K562 (cell line): ENCODE measurements around the gene KLHL18. TPM values are rescaled to one million over a fixed set of nuclear protein-coding genes. Genes with fewer than 3 reads are reported as not detected.

Experiments
- AFF1 ChIP-seq, 2 experiments: fragments of 450-650 bp; IDR thresholded peaks; 2 replicates each; pipeline ENCODE4 v1.6.1; 2018; ENCODE audit warnings: mild to moderate bottlenecking in 2 of 2, low read depth in 1 of 2; ENCODE audit not compliant: partially characterized antibody in 2 of 2
- BACH1 ChIP-seq: fragments of 200-800 bp; sonication (Bioruptor generic); IDR thresholded peaks from 2 replicates; pipeline ENCODE4 v1.6.1; 2016; ENCODE audit warnings: missing genetic modification characterization, missing compliant biosample characterization
- CXXC5 ChIP-seq: fragments of 250-450 bp; sonication (Bioruptor Pico); IDR thresholded peaks from 2 replicates; pipeline ENCODE4 v1.8.0; 2022; ENCODE audit warnings: inconsistent platforms, mild to moderate bottlenecking, moderate library complexity
- DACH1 ChIP-seq: fragments of 450-650 bp; IDR thresholded peaks from 2 replicates; pipeline ENCODE4 v1.6.1; 2018; ENCODE audit not compliant: partially characterized antibody
- FOXK2 ChIP-seq, 2 experiments: fragments of 450-650 bp; IDR thresholded peaks in 1 of 2; conservative IDR thresholded peaks in 1 of 2; 2 replicates each; pipeline ENCODE4 v1.6.1; 2016; ENCODE audit warnings: low read depth in 2 of 2, mild to moderate bottlenecking in 1 of 2
- HES1 ChIP-seq: fragments of 450-650 bp; IDR thresholded peaks from 2 replicates; pipeline ENCODE4 v1.6.1; 2016; ENCODE audit warnings: low read depth, mild to moderate bottlenecking, moderate library complexity
- KAT7 ChIP-seq: sonication (generic); formaldehyde crosslinking; IDR thresholded peaks from 2 replicates; pipeline ENCODE4 v1.8.0; 2022; ENCODE audit warnings: missing genetic modification reagents, mild to moderate bottlenecking, borderline replicate concordance
- MAFK ChIP-seq: IDR thresholded peaks from 2 replicates; pipeline ENCODE4 v1.6.1; 2011; ENCODE audit warnings: low read length, improper control_type of control experiment
- PTRF ChIP-seq: fragments of 450-650 bp; IDR thresholded peaks from 2 replicates; pipeline ENCODE4 v1.6.1; 2016; ENCODE audit warnings: mild to moderate bottlenecking, missing genetic modification characterization, missing compliant biosample characterization
- RBM25 ChIP-seq: fragments of 200-400 bp; formaldehyde crosslinking; IDR thresholded peaks from 2 replicates; pipeline ENCODE4 v1.6.1; 2018; ENCODE audit warnings: low read length, low read depth, moderate library complexity; ENCODE audit not compliant: severe bottlenecking
- SAFB ChIP-seq: fragments of 200-400 bp; formaldehyde crosslinking; IDR thresholded peaks from 2 replicates; pipeline ENCODE4 v1.6.1; 2017; ENCODE audit warnings: low read depth, low read length, borderline replicate concordance
- SREBF2 ChIP-seq: sonication (generic); formaldehyde crosslinking; IDR thresholded peaks from 2 replicates; pipeline ENCODE4 v1.4.0; 2020; ENCODE audit warnings: mild to moderate bottlenecking, missing genetic modification reagents
- TBP ChIP-seq: optimal IDR thresholded peaks from 2 replicates; pipeline ENCODE3; 2011; ENCODE audit warnings: low read depth, low read length, improper control_type of control experiment
- THRA ChIP-seq: fragments of 450-650 bp; IDR thresholded peaks from 2 replicates; pipeline ENCODE4 v1.6.1; 2017; ENCODE audit warnings: mild to moderate bottlenecking, moderate library complexity
- ZFP91 ChIP-seq: sonication (generic); formaldehyde crosslinking; IDR thresholded peaks from 2 replicates; pipeline ENCODE4 v1.8.0; 2022; ENCODE audit warnings: mild to moderate bottlenecking, missing genetic modification reagents
- ZNF12 ChIP-seq: sonication (generic); formaldehyde crosslinking; IDR thresholded peaks from 2 replicates; pipeline ENCODE4 v1.4.0; 2020; ENCODE audit warnings: mild to moderate bottlenecking, missing genetic modification reagents
- ZNF224 ChIP-seq: sonication (generic); formaldehyde crosslinking; IDR thresholded peaks from 2 replicates; pipeline ENCODE4 v1.8.0; 2022; ENCODE audit warnings: mild to moderate bottlenecking, missing genetic modification reagents
- ZNF263 ChIP-seq: sonication (generic); formaldehyde crosslinking; IDR thresholded peaks from 2 replicates; pipeline ENCODE4 v1.8.0; 2022; ENCODE audit warnings: mild to moderate bottlenecking, missing genetic modification reagents, borderline replicate concordance
- ZNF277 ChIP-seq: fragments of 250-450 bp; sonication (Bioruptor Pico); IDR thresholded peaks from 2 replicates; pipeline ENCODE4 v1.8.0; 2022; ENCODE audit warnings: inconsistent platforms, mild to moderate bottlenecking, moderate library complexity, borderline replicate concordance
- polyA plus RNA-seq, 8 experiments: library from polyadenylated mRNA; depleted of rRNA in 4 of 8; stranded (reverse) in 5 of 8; unstranded in 3 of 8; fragments of >200 nt; fragmentation: Nextera tagmentation in 2 of 8; fragmentation: Illumina TruSeq in 1 of 8; extraction: Ambion mirVana in 2 of 8; extraction: Trizol in 1 of 8; gene quantifications; 2 replicates each; pipeline versions ENCODE4 v1.2.1 to v1.2.3, GENCODE V29; 2011 to 2014; ENCODE audit warnings: inconsistent platforms in 1 of 8, missing spikeins in 1 of 8
- total RNA-seq, 7 experiments: library from RNA; depleted of rRNA in 6 of 7; stranded (reverse); fragments of >200 nt in 6 of 7; fragmentation: Illumina TruSeq in 2 of 7; extraction: Trizol in 2 of 7; gene quantifications; 2 replicates each; pipeline versions ENCODE4 v1.2.1 to v1.2.3, GENCODE V29; 2011 to 2021; ENCODE audit warnings: low replicate concordance in 1 of 7

The KLHL18 gene
- total and polyA plus RNA-seq, 9 of the 15 experiments (the other 6 are each of a cell fraction or from before 2014, with no cell fraction given) = 26.7 to 97.5 (median 48.7) TPM

- TF ChIP-seq THRA = no peak
- TF ChIP-seq SREBF2 (CRISPR knock-in tag) = no peak
- TF ChIP-seq RBM25 = no peak
- TF ChIP-seq PTRF (tag) = no peak
- peak; percentile 90 for TF ChIP-seq HES1
- TF ChIP-seq KAT7 = no peak; the same call in 1 of the 2 replicates
- no peak for TF ChIP-seq MAFK
- TF ChIP-seq AFF1 (IDR thresholded peaks at IDR 0.05; ENCODE audit: low read depth in 1 of 2, partially characterized antibody in 2 of 2) = peak; percentile 56 to 94
- no peak; a peak in 2 of 4 replicates for TF ChIP-seq FOXK2 (conservative IDR thresholded peaks at IDR 0.05 in 1 of 2, IDR thresholded peaks at IDR 0.05 in 1 of 2; ENCODE audit: low read depth in 2 of 2)
- no peak; the same call in 1 of the 2 replicates for TF ChIP-seq ZNF263 (CRISPR knock-in tag)
- TF ChIP-seq SAFB = no peak
- no peak for TF ChIP-seq TBP
- no peak for TF ChIP-seq ZFP91
- no peak for TF ChIP-seq ZNF12 (CRISPR knock-in tag)
- no peak for TF ChIP-seq DACH1
- no peak; the same call in none of the 2 replicates for TF ChIP-seq CXXC5 (CRISPR knock-in tag)
- no peak for TF ChIP-seq BACH1 (tag)
- TF ChIP-seq ZNF277 (CRISPR knock-in tag) = no peak
- TF ChIP-seq ZNF224 (CRISPR knock-in tag) = no peak
These were observed 64.6 kb downstream of the KLHL18 start (continued) for GRCh38 chr3:47347217-47347801.
